ENCODE measurements around the gene TCEAL1. TPM values are rescaled to one million over a fixed set of nuclear protein-coding genes. Genes with fewer than 3 reads are reported as not detected.

TCEAL1 gene
- total RNA-seq, 1 experiment from 2014 or later, result not detected

- Histone ChIP-seq H3K4me2 (ENCODE audit: low read length) (no peak within 1 kb of the TSS), H3K36me3 (ENCODE audit: control insufficient read depth in 1 of 2, insufficient read depth in 2 of 2, low read length in 2 of 2) (no peaks in the 10 kb centered on the region), H3K27ac (ENCODE audit: low read depth, low read length) (no peak within 1 kb of the TSS), H2AFZ (ENCODE audit: low read depth, low read length, poor library complexity, severe bottlenecking) (no peak within 1 kb of the TSS), H3K79me2 (ENCODE audit: insufficient read depth, low read length) (no peaks in the 10 kb centered on the region), H3K4me3 (replicated peaks in 1 of 2; ENCODE audit: low read depth in 1 of 2, low read length in 2 of 2) (no peak within 1 kb of the TSS), H3K27me3 (ENCODE audit: insufficient read depth, low read length) (no peaks in the 10 kb centered on the region), H3K9me2 (ENCODE audit: insufficient read depth) (no peaks in the 10 kb centered on the region), H3K4me1 (ENCODE audit: control insufficient read depth in 1 of 2, insufficient read depth in 2 of 2, low read length in 2 of 2) (no peaks in the 10 kb centered on the region), H3K9me3 (ENCODE audit: control insufficient read depth in 1 of 2, insufficient read depth in 1 of 2, low read depth in 1 of 2, low read length in 2 of 2) (no peaks in the 10 kb centered on the region), H3K9ac (ENCODE audit: low read length) (no peak within 1 kb of the TSS), H4K20me1 (ENCODE audit: insufficient read depth) (no peaks in the 10 kb centered on the region)
- ATAC-seq (no peak), DNase-seq (ENCODE audit: low read depth, low spot score) (no peak)
- CTCF ChIA-PET, result no interaction called here
- TF ChIP-seq REST (IDR thresholded peaks at IDR 0.05; ENCODE audit: low read depth), result no peak
- TF ChIP-seq CEBPB (IDR thresholded peaks at IDR 0.05; ENCODE audit: low read depth), result no peak
- no peak for TF ChIP-seq SRF (IDR thresholded peaks at IDR 0.05; ENCODE audit: low read depth)
- TF ChIP-seq POLR2A (IDR thresholded peaks at IDR 0.05; ENCODE audit: borderline replicate concordance, extremely low read depth, insufficient read depth, insufficient read length), result no peak
- no peak for TF ChIP-seq FOSL1 (IDR thresholded peaks at IDR 0.05; ENCODE audit: low read depth)
- TF ChIP-seq JUND (IDR thresholded peaks at IDR 0.05), result no peak
- TF ChIP-seq POLR2AphosphoS5 (IDR thresholded peaks at IDR 0.05; ENCODE audit: low read depth, low read length), result no peak
- no peak for TF ChIP-seq EZH2 (IDR thresholded peaks at IDR 0.05)
- TF ChIP-seq ELF1 (IDR thresholded peaks at IDR 0.05; ENCODE audit: borderline replicate concordance, low read depth), result no peak
- no peak for TF ChIP-seq ATF3 (IDR thresholded peaks at IDR 0.05)
- BruUV-seq (replicated peaks), result no TSS peak
- POLR2A ChIA-PET, result no interaction called here
- intact Hi-C loops (cut with micrococcal nuclease), result no loop called here
- RAD21 ChIA-PET (ENCODE audit: low non-redundant PET in 1 of 2, low total read pairs in 2 of 2, uncharacterized antibody in 2 of 2, unreplicated experiment in 2 of 2), result no interaction called here
These were observed 21.1 kb upstream of the TCEAL1 start, which contains the start of gene TCEAL3 for GRCh38 chrX:103607364-103608305. TCEAL3 (plus strand) TSS chrX:103607963; CDS start chrX:103609065, 1,102 bp downstream.
